Loucy (cell line): Measurements from ENCODE around the gene PRKN.

Experiments
- EZH2phosphoT487 ChIP-seq: fragments of 200-600 bp; IDR thresholded peaks from 2 replicates; pipeline ENCODE4 v1.6.1; 2018; ENCODE audit warnings: antibody characterized with exemption, mild to moderate bottlenecking, moderate library complexity, borderline replicate concordance
- TF ChIP-seq, protein P1 (sequence below): fragments of 200-600 bp; sonication (generic); conservative IDR thresholded peaks from 2 replicates; pipeline ENCODE4 v1.5.1; 2014; ENCODE audit warnings: mild to moderate bottlenecking, antibody characterized with exemption, low read length

DNA sequence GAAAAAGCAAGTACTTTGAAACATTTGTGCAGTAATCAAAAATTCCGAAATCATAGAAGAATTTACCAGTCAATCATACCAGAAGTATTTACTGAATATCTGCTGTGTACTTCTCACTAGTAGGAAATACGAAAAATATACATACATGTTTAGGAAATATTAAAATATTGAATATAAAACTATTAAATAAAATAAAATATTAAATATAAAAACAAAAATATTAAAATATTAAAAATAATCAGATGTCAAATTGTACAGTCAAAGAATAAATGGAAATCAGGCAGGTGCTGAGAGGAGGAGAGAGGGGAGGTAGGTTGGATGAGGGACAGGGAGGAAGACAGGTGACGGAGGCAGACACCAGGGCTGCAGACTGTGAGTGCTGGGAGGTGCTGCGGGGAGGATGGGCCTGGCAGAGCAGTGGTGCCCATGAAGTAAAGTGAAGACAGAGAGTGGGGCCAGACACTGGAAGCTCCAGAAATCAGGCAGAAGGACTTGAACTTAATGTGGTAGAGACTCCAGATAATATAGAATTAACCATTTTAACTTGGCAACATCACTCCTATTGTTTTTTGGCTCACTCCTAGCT is 55.9 kb downstream of the PRKN start:
- TF ChIP-seq, protein P1, sequence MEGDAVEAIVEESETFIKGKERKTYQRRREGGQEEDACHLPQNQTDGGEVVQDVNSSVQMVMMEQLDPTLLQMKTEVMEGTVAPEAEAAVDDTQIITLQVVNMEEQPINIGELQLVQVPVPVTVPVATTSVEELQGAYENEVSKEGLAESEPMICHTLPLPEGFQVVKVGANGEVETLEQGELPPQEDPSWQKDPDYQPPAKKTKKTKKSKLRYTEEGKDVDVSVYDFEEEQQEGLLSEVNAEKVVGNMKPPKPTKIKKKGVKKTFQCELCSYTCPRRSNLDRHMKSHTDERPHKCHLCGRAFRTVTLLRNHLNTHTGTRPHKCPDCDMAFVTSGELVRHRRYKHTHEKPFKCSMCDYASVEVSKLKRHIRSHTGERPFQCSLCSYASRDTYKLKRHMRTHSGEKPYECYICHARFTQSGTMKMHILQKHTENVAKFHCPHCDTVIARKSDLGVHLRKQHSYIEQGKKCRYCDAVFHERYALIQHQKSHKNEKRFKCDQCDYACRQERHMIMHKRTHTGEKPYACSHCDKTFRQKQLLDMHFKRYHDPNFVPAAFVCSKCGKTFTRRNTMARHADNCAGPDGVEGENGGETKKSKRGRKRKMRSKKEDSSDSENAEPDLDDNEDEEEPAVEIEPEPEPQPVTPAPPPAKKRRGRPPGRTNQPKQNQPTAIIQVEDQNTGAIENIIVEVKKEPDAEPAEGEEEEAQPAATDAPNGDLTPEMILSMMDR, result no peak
- TF ChIP-seq EZH2phosphoT487, result no peak
